Myocyte (in vitro differentiated cells): ENCODE results near the gene TBCEL. TPM values are rescaled to one million over a fixed set of nuclear protein-coding genes. Genes with fewer than 3 reads are reported as not detected.
"Not testable (repeated sequence)": the region's sequence is repeated elsewhere in the genome, so short reads cannot be mapped to it uniquely, and the experiment has no call there.

Experiments used
- DNase-seq: peaks from one replicate; pipeline ENCODE4 v3.0.0-alpha.2; 2012; ENCODE audit warnings: low read depth
- total RNA-seq: library from RNA; depleted of rRNA; stranded (reverse); fragments of >200 nt; gene quantifications from 2 replicates; pipeline ENCODE4 v1.2.3, GENCODE V29; 2014

TBCEL gene
- total RNA-seq, 1 donor from 2014 or later: 37.7 TPM

DNA sequence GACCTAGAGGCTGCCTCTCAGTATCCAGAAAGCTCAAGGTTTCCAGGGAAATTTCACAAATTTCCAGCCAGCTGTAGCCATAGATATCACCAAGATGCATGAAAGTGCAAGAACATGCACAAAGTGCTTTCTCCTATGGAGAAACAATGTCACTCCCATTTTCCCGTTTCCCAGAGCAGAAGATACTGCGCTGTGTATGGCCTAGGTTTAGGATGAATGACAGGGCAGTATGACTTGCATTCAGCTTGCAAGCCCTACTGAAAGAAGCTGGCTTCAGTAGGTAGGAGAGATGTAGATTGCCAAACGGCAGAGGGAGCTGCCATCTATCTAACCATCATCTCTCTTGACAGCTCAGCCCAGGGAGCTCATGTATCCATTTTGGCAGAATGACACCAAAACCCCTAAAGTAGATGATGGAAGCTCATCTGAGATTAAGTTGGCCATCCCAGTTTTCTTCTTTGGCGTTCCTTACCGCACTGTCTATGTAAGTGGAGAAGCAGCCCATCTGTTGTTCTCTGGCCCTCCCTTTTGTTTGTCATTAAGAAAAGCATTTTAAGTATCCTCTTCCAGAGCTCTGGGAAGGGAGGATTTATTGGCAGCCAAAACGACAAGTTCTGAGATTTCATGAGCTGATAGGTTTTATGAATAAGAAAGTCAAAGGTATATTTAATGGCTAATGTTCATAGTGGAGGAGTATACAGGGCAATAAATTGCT lies 81.7 kb downstream of the TBCEL start:
- DNase-seq: peak; percentile 19

DNA sequence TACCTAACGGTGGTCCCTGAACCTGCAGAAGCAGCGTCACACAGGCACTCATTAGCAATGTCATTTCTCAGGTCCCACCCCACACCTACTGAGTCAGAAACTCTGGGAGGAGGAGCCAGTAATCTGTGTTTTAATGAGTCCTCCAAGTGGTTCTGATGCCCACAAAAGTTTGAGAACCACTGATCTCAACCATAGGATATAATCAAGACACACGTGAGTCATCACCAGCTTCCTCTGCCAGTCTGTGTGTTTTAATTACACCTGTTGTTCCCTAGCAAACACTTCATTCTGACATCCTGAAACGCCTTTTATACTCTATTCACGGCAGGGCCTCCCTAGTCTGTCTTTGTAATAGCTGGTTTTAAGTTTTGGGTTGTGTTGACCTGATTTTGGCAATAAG lies 82.9 kb downstream of the TBCEL start:
- DNase-seq: peak; percentile 57

DNA sequence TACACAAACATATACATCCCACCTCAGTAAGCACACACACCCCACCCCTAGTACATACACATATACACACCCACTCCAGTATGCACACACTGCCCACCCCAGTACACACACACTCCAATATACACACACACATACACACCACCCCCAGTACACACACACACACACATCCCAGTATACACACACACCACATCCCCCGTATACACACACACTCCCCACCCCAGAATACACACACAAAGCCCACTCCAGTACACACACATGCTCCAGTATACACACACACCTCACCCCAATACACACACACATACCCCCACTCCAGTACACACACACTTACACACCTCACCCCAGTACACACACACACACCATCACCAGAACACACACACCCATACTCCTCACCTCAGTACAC lies 84.5 kb downstream of the TBCEL start:
- DNase-seq: no peak

DNA sequence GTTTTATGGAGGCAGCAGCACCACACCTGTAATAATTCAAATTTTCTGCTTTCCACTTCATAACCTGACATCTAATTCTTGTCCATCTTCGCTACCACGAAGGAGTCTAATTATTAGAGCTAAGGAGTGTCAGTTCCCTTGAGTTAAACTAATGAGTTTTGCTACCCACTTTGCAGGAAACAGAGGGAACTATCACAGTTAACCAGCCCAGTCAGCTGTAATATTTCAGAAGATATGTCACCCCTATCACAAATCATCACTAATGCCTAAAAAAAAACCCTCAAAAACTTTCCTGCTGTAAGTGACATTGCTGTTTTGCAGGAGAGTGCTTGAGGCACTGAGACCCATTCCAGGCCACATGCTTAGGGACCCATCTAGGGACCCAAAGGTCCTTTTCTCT lies 85.6 kb downstream of the TBCEL start:
- no peak for DNase-seq

DNA sequence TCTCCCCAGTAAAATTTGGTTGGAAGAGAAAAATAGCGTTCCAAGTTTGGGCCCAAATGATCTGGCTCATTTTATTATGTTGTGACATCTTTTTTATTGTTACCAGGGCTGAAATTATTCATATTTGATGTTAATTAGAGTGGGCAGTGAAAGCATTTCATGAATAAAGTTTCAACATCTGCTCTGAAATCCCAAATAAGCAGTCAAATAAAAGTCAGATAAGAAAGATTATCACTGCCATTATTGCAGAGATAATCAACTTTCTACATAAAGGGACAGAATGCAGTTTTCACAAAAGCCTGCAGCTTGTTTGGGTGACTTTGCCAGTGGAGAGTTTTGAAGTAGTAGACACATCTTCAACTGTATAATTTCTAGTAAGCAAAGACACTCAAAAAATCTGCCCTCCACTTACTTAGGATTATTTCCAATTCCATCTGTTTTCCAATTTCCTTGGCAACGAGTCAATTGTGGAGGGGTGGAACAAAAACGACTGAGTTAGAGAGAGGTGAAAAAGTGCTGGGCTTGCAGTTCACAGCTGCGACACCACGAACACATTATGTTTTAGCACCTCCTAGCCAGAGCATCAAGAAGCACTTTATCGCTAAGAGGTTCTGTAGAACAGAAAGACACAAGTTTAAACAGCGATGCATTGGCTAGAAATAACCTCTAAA lies 86.1 kb downstream of the TBCEL start:
- DNase-seq: no peak

DNA sequence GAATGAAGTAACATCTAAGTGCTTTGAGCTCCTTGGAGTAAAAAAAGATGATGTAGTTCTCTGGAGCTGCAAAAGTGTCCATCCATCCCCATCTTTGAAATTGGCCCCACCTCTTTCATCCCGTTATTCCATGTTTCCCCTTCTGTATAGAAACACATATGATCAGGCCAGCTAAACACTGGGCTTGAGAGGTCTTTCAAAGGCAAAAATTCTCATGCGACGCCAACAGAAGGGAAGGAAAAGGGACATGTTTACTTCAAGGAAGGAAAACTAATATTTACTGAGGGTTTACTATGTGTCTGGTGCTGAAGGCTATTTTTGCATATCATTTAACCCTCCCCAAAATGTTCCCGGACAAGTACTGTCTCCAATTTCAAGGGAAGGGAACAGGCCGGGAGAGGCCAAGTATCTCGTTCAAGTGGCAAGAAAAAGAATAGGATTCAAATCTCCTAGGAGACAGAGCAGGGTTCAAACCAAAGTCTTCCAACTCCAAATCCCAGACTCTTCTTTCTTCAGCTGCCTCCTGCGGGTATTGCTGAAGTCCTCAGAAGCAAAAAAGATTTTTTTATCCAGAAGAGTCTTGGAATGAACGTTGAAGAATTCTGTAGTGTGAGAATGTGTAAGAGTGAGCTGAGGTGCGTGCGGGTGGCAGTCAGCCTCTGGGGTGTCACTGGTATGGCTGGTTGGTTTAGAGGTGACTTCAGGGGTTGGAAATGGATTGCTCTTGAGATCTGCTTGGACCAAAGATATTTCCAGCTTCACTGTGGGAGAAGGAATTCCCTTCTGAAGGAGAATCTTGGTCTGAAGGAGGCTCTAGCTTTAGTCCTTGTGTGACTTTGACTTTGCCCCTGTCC lies 87.2 kb downstream of the TBCEL start:
- no peak for DNase-seq

DNA sequence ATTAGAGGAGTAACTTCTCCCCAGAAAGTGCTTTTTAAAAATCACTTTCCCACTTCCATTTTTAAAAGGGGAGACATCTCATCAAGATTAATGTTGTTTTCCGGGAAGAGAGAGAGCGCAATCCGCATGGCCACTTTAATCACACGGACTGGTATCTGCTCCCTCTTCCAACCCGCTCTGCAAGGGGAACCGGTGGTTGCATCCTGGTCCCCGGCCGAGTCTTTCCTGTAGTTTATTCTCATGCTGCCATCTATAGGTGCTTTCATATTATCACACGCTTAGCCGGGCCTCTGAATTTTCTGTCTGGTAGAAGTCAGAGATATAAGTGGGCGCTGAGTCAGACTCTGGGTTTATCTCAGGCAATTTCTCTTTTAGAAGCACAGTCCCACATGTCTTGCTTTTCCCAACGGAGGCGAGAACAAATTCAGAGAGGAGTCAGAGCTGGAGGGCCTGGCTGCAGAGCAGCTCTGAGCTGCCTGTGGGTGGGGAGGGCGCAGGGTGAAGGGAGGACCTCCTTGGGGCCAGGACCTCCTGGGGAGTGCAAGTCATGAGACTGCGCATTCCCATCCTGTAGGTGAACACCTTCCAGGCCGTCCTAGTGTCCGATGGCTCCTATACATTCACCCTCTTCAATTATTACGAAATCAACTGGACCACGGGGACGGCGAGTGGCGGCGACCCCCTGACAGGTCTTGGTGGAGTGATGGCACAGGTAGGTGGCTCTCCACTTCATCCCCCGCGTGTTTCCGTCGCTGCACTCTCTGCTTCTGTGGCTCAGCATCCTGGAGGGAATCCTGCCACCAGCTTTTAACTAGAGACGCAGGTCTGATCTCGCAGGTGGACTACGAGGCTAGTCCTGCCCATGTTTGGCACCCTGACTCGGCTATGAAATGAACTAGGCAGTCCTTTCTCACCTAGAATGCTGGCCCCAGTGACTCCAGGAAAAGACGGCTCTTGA lies 88.9 kb downstream of the TBCEL start:
- DNase-seq: peak; percentile 91

DNA sequence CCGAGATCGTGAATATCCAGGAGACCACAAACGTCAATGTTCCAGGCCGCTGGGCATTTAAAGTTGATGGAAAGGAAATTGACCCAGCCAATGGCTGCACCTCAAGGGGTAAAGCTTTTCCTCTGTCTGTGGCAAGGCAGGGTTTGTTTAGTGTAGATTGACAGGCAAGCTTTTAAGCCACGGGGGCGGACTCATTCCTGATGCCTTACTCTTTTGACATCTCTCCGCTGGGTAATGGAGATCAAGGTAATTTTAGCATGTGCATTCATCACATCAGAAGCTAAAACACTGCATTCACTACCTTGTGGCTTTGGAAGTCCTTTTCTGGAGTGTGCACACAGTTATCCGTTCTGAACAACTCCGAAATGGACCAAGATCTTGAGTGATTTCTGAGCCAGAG lies 89.7 kb downstream of the TBCEL start:
- DNase-seq: peak; percentile 24

DNA sequence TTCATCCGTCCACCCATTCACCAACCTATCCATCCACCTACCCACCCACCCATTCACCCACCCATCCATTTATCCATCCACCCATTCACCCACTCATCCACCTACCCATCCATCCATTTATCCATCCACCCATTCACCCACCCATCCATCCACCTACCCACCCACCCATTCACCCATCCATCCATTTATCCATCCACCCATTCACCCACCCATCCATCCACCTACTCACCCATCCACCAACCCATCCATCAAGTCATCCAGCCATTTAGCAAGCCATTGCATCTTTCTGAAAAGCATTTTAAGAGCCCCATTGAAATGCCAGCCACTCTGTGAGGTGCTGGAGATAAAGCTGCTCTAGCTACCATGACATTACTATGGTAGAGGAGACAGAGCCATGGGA lies 91.1 kb downstream of the TBCEL start:
- not testable (repeated sequence) for DNase-seq

DNA sequence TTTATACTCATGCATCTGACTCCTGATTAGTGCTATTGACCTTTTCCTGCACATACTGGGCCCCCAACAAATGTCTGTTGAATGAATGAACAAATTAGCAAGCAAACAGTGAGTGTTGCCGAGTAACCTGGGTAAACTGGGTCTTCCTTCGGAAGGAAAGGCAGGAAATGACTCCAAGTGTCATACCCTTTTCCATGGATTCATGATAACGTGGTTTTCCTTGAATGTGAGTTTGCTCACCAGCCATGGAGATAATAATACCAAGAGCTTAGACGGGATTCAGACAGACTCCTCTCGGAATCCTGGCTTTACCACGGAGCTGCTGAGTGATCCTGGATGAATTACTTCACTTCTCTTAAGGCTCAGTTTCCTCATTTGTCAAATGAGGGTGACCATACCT lies 93.9 kb downstream of the TBCEL start:
- no peak for DNase-seq

DNA sequence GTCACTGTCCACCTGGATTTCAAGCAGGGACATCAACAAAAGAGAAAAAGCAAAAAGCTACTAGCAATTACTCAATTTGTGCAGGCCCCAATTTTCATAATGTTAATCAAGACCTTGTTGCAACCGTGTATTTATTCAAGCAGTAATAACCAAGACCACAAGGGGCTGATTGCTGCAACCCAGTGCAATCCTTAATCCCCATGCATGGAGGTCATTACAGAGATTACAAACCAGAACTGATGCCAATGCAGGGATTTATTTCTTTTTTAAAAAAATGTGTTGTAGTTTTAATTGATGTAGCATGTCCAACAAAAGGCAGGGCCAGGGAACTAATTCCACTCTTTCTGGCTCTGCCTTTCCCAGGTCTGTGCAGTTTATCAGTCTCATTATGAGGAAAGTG lies 95.5 kb downstream of the TBCEL start:
- no peak for DNase-seq

DNA sequence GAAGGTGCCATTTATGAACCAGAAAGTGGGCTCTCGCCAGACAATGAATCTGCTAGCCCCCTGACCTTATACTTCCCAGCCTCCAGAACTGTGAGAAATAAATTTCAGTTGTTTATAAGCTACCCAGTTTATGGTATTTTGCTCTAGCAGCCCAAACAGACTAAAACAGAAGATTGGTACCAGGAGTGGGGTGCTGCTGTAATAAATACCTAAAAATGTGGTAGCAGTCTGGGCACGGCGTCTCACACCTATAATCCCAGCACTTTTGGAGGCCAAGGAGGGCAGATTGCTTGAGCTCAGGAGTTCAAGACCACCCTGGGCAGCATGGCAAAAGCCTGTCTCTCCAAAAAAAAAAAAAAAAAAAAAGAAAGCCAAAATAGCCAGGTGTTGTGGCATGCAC lies 98.4 kb downstream of the TBCEL start:
- DNase-seq: no peak

DNA sequence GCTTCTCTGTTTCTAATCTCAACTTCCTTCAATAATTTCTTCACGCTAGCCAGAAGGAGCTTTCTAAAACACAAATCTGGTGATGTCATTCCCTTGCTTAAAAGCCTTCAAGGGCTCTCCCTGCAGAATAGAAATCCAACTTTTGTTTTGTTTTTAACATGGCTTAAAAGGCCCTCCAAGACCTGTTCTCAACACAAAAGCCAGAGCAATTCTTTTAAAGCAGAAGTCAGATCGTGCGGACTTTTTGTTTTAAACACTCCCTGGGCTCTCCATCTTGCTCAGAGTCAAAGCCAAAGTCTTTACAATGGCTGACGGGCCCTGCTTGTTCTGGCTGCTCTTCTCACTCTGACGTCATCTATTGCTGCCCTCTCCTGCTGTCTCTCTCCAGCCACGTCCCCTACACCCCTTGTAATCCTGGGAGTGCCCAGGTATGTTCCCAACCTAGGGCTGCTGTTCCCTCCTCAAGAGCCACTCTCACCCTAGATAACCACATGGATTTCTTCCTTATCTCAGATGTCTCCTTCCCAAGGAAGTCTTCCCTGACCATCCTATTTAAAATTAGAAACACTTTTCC lies 99.7 kb downstream of the TBCEL start:
- no peak for DNase-seq

DNA sequence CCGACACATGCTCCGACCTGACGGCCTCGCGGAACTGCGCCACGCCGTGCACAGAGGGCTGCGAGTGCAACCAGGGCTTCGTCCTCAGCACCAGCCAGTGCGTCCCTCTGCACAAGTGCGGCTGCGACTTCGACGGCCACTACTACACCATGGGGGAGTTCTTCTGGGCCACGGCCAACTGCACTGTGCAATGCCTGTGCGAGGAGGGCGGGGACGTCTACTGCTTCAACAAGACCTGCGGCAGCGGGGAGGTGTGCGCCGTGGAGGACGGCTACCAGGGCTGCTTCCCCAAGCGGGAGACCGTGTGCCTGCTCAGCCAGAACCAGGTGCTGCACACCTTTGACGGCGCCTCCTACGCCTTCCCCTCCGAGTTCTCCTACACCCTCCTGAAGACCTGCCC lies 103.9 kb downstream of the TBCEL start:
- no peak for DNase-seq

DNA sequence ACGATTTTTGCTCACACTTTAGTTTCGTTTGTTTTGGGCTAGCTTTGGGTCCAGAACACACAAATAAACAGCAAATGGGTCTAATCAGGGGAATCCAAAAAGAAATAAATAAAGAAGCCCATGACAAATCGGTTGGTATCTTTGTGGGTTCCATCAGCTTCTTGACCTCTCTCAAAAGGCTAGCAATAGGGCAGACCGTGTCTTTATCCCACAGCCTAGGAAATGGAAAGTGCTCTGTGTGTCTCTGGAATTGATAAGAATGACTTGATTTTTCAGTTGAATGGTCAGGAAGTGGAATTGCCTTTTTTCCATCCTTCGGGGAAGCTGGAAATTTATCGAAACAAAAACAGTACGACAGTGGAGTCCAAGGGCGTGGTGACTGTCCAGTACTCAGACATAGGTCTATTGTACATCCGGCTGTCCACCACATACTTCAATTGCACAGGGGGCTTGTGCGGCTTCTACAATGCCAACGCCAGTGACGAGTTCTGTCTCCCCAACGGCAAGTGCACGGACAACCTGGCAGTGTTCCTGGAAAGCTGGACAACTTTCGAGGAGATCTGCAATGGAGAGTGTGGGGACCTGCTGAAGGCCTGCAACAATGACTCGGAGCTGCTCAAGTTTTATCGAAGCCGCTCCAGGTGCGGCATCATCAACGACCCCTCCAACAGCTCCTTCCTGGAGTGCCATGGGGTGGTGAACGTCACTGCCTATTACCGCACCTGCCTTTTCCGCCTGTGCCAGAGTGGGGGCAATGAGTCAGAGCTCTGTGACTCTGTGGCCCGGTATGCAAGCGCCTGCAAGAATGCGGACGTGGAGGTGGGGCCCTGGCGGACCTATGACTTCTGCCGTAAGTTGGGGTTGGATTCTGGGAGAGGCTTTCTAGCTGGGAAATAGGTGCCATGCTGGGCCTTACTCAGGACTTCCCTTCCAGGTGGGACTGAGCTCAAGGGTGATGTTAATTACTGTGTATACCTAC lies 105.7 kb downstream of the TBCEL start:
- DNase-seq: no peak

DNA sequence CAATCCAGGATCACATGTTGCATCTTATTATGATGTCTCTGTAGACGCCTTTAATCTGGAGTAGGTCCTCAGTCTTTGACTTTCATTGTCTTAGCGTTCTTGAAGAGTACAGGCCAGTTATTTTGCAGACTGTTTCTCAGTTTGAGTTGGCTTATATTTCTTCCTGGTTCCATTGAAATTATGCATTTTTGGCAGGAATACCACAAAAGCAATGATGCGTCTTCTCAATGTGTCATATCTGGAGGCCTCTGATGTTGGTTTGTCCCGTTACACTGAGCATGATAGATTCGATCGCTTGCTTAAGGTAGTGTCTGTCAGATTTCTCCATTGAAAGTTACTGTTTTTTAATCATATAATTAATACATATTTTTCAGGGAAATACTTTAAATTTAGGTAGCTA lies 107.8 kb downstream of the TBCEL start:
- no peak for DNase-seq

DNA sequence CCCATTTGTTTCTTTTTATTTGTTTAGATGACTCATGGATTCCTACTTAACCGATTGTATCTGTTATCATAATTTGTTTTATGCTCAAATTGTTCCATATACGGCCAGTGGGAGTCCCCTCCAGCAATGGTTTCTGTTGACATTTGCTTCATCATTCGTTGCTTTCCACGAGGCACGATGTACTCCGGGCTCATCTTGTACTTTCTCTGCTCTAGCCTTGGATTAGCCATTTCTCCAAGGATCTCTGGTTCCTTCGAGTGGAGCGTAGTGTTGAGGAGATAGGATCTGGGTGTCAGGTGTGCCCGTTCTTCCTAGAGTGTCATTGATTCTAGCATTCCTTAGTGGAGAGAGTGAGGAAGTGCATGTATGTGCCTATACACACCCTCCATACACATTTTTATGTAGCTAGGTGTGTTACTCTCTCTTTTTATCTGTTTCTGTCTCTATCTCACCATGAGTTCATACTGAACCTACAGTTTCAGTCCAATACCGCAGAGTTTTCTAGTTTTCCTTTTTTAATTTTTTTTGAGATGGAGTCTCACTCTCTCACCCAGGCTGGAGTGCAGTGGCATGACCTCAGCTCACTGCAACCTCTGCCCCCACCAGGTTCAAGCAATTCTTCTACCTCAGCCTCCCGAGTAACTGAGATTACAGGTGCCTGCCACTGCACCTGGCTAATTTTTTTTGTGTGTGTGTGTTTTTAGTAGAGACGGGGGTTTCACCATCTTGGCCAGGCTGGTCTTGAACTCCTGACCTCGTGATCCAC lies 108.5 kb downstream of the TBCEL start:
- no peak for DNase-seq

DNA sequence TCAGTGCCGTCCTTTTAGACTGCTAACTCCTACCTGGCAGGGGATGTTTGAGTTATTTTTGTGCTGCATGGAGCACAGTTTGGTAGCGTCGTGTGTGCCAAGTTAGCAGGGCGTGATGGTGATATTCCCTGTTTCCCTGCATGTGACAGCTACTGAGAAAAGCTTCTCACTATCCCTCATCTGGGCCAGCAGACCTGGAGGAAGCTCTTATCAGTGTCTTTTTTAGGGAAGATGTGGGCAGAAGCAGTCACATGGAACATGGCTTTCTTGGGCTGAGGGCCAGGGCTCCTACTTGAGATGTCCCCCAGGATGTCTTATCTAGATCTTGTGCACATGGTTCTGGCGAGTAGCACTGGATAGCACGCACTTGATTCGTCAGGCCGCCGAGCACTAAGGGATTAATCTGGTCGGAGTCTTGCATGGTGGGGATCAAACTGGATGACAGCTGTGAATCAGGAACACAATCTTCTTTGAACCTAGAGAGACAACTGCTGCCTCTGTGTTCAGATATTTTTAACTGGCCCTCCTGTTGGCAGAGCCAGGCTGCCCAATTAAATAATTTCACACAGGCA lies 110.9 kb downstream of the TBCEL start:
- DNase-seq: peak; percentile 83
